Non-pigmented ciliary epithelial cell (primary cell): ENCODE results near the gene SLC17A3.

Experiments
- DNase-seq: peaks from one replicate; pipeline ENCODE4 v3.0.0-alpha.2; 2010; ENCODE audit warnings: low read depth

Gene SLC17A3

GRCh38 chr6:25835442-25836283, 38.4 kb downstream of the SLC17A3 start:
- DNase-seq, result no peak

- DNase-seq, result no peak
Observed at GRCh38 chr6:25834950-25835349, 39.1 kb downstream of the SLC17A3 start.

GRCh38 chr6:25833136-25833535, 40.9 kb downstream of the SLC17A3 start:
- no peak for DNase-seq

- no peak for DNase-seq
Observed at GRCh38 chr6:25832670-25833069, 41.4 kb downstream of the SLC17A3 start.

- DNase-seq, result no peak
Observed at GRCh38 chr6:25832307-25832662, 41.8 kb downstream of the SLC17A3 start.

- no peak for DNase-seq
Observed at GRCh38 chr6:25831532-25832306, 42.3 kb downstream of the SLC17A3 start, which contains the start of gene SLC17A1. Gene SLC17A1 (minus strand): TSS chr6:25832052. CDS start chr6:25830557, 1,495 bp downstream.

- DNase-seq, result no peak
Observed at GRCh38 chr6:25830458-25830857, 43.6 kb downstream of the SLC17A3 start.

- DNase-seq, result no peak
Observed at GRCh38 chr6:25829375-25829774, 44.7 kb downstream of the SLC17A3 start.

- DNase-seq, result no peak
Observed at GRCh38 chr6:25821341-25821740, 52.7 kb downstream of the SLC17A3 start.

GRCh38 chr6:25816252-25816651, 57.8 kb downstream of the SLC17A3 start:
- DNase-seq, result no peak

- no peak for DNase-seq
Observed at GRCh38 chr6:25815194-25815593, 58.8 kb downstream of the SLC17A3 start.

- DNase-seq, result no peak
Observed at GRCh38 chr6:25804804-25805203, 69.2 kb downstream of the SLC17A3 start.

GRCh38 chr6:25801436-25801835, 72.6 kb downstream of the SLC17A3 start:
- DNase-seq, result no peak
